ENCODE data around the gene ARID3A. TPM values are rescaled to one million over a fixed set of nuclear protein-coding genes. Genes with fewer than 3 reads are reported as not detected.
"Not testable (repeated sequence)": the region's sequence is repeated elsewhere in the genome, so short reads cannot be mapped to it uniquely, and the experiment has no call there.

The ARID3A gene
- total and polyA plus RNA-seq, 2 of the 8 experiments (the other 6 are each of a cell fraction or from before 2014, with no cell fraction given) = 40.5 to 77.4 TPM

- H3K4me2 ChIP-seq (ENCODE audit: insufficient read depth in 1 of 2, low read depth in 2 of 2, low read length in 2 of 2) = not testable (repeated sequence)
- POLR2A ChIA-PET (ENCODE audit: partially characterized antibody) = interaction anchor here (0.9 to 2.3 kb wide), 5 partner anchors 9 to 68 kb away, joined by 3 to 6 read pairs (median 5); partner anchors contain the start of genes CNN2 and WDR18
- H3K79me2 ChIP-seq (ENCODE audit: control insufficient read depth in 1 of 2, insufficient read depth in 2 of 2, low read length in 2 of 2) = peaks cover 0 to 23% of the 10 kb centered on the region in 2 experiments; a peak in 1 of 4 replicates
Measured at GRCh38 chr19:957578-957977, 31.7 kb downstream of the ARID3A start.

More at GRCh38 chr19:957578-957977, 31.7 kb downstream of the ARID3A start:
- not testable (repeated sequence) for H3K18ac ChIP-seq (ENCODE audit: extremely low read depth, low read length); H2BK15ac ChIP-seq (ENCODE audit: low read length); H3K23ac ChIP-seq (ENCODE audit: insufficient read length); H3K4ac ChIP-seq (replicated peaks; ENCODE audit: insufficient read length, low read depth, low read length); H3K9me3 ChIP-seq (ENCODE audit: insufficient read depth in 2 of 2, low read depth in 1 of 2, low read length in 1 of 2); H3K4me3 ChIP-seq (ENCODE audit: extremely low read depth in 1 of 4, insufficient read depth in 2 of 4, low read depth in 3 of 4, low read length in 4 of 4); H2BK20ac ChIP-seq (ENCODE audit: low read length); H4K5ac ChIP-seq (ENCODE audit: insufficient read length, low read depth, low read length); H3K36me3 ChIP-seq (ENCODE audit: control insufficient read depth in 2 of 4, insufficient read depth in 4 of 4, low read length in 3 of 4); FAIRE-seq; H3K9ac ChIP-seq (replicated peaks in 1 of 4; ENCODE audit: extremely low read depth in 1 of 4, low read depth in 3 of 4, low read length in 3 of 4); H3K14ac ChIP-seq (ENCODE audit: insufficient read length); H4K20me1 ChIP-seq (replicated peaks in 1 of 2; ENCODE audit: control insufficient read depth in 1 of 2, insufficient read depth in 2 of 2, low read length in 2 of 2); H3K27ac ChIP-seq (ENCODE audit: low read depth, low read length); H4K91ac ChIP-seq (replicated peaks; ENCODE audit: insufficient read length, low read length); DNase-seq (ENCODE audit: low read depth in 1 of 2, low spot score in 2 of 2); H3K56ac ChIP-seq (replicated peaks; ENCODE audit: insufficient read length, low read depth, low read length); H3K27me3 ChIP-seq (replicated peaks in 1 of 4; ENCODE audit: control insufficient read depth in 3 of 4, extremely low read depth in 1 of 4, insufficient read depth in 3 of 4, low read length in 3 of 4); H3K23me2 ChIP-seq (ENCODE audit: low read depth, low read length); H2AFZ ChIP-seq (ENCODE audit: low read length)
- Histone ChIP-seq H2BK12ac (ENCODE audit: low read depth, low read length) (0 out of 2 replicates have a peak overlapping the region, but pooled peaks have one; percentile 27), H2BK5ac (ENCODE audit: low read depth, low read length) (peak overlapping the region; percentile 68), H2BK120ac (replicated peaks; ENCODE audit: low read depth, low read length) (peak overlapping the region; percentile 0), H4K8ac (ENCODE audit: extremely low read depth, insufficient read depth, low read length) (peak overlapping the region; percentile 57; the same call in 1 of the 2 replicates), H3K4me1 (replicated peaks in 1 of 4; ENCODE audit: control insufficient read depth in 3 of 4, insufficient read depth in 4 of 4, low read length in 3 of 4) (peaks cover 5 to 47% (median 26%) of the 10 kb centered on the region in 4 experiments), H3K79me1 (ENCODE audit: low read depth, low read length) (peaks cover 11% of the 10 kb centered on the region; the same call in 1 of the 2 replicates), H2AK5ac (ENCODE audit: low read depth, low read length) (0 out of 2 replicates have a peak overlapping the region, but pooled peaks have one; percentile 53)
- CTCF ChIA-PET (ENCODE audit: partially characterized antibody) = interaction anchor here (0.7 to 3.6 kb wide), 5 partner anchors 9 to 35 kb away, joined by 3 to 16 read pairs (median 4); no protein-coding TSS in a partner anchor
- 91% methylated on average over 9 of the region's 9 CpGs; no CpG with 5 or more reads in 1 of the 2 experiments for WGBS, 2 experiments (ENCODE audit: extremely low coverage in 1 of 2, insufficient coverage in 1 of 2, insufficient read length in 1 of 2, insufficient replicate concordance in 2 of 2, low coverage in 1 of 2, low lambda C conversion rate in 2 of 2, missing lambda C conversion rate in 1 of 2)
